ENCODE measurements around the gene KIF26B.

KIF26B gene

DNA sequence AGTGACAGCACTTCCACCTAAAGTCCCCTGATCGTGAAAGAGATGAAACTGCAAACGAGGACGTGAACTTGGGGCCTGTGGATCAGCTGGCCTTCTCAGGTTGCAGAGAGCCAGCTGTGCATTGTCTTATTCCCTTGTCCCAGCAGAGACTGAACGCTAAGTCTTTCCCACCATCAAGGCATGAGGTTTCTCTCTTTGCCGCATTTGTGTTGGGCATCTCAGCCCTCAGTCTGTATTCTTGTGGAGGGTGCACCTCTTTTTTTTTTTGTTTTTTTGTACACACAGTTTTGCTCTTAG, 71.4 kb downstream of the KIF26B start:
- no peak overlapping the region for H3K4me3 ChIP-seq (ENCODE audit: low read depth, low read length)
- TF ChIP-seq, protein P1, sequence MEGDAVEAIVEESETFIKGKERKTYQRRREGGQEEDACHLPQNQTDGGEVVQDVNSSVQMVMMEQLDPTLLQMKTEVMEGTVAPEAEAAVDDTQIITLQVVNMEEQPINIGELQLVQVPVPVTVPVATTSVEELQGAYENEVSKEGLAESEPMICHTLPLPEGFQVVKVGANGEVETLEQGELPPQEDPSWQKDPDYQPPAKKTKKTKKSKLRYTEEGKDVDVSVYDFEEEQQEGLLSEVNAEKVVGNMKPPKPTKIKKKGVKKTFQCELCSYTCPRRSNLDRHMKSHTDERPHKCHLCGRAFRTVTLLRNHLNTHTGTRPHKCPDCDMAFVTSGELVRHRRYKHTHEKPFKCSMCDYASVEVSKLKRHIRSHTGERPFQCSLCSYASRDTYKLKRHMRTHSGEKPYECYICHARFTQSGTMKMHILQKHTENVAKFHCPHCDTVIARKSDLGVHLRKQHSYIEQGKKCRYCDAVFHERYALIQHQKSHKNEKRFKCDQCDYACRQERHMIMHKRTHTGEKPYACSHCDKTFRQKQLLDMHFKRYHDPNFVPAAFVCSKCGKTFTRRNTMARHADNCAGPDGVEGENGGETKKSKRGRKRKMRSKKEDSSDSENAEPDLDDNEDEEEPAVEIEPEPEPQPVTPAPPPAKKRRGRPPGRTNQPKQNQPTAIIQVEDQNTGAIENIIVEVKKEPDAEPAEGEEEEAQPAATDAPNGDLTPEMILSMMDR (IDR thresholded peaks at IDR 0.05; ENCODE audit: control insufficient read depth, extremely low read depth, insufficient read depth), result no peak
- DNase-seq (ENCODE audit: low read depth), result no peak

DNA sequence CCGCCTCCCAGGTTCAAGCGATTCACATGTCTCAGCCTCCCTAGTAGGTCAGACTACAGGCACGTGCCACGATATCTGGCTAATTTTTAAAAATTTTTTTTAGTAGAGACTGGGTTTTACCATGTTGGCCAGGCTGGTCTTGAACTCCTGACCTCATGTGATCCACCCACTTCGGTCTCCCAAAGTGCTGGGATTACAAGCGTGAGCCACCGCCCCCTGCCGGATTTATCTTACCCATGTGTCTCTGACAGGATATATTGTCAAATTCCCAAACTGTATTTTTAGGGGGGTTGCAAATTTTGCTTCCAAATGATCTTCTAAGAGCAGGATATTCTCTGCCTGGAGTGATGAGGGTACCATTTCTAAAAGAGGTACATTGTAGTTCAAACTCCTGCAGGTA, 74.3 kb downstream of the KIF26B start:
- TF ChIP-seq, protein P1 (IDR thresholded peaks at IDR 0.05; ENCODE audit: control insufficient read depth, extremely low read depth, insufficient read depth), result no peak
- DNase-seq (ENCODE audit: low read depth), result no peak
- H3K4me3 ChIP-seq (ENCODE audit: low read depth, low read length), result no peak overlapping the region

DNA sequence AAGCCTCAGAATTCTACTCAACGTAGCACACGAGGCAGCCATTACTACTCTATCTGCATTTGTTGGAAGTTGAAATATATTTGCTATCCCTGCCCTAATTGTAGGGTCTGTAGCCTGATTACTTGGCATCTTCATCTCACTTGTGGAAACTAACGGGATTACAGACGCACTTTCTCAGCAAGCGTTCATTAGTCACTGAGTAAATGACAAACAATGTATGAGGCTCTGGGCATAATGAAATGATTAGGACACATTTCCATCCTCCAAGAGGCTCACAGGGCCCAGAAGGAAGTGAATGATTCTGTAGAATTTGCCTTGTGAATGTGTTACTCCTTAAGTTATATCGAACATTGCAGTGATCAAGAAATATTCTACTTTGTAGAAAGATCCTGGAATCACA, 78.1 kb downstream of the KIF26B start:
- TF ChIP-seq, protein P1 (IDR thresholded peaks at IDR 0.05; ENCODE audit: control insufficient read depth, extremely low read depth, insufficient read depth), result no peak
- no peak overlapping the region for H3K4me3 ChIP-seq (ENCODE audit: low read depth, low read length)
- no peak for DNase-seq (ENCODE audit: low read depth)

DNA sequence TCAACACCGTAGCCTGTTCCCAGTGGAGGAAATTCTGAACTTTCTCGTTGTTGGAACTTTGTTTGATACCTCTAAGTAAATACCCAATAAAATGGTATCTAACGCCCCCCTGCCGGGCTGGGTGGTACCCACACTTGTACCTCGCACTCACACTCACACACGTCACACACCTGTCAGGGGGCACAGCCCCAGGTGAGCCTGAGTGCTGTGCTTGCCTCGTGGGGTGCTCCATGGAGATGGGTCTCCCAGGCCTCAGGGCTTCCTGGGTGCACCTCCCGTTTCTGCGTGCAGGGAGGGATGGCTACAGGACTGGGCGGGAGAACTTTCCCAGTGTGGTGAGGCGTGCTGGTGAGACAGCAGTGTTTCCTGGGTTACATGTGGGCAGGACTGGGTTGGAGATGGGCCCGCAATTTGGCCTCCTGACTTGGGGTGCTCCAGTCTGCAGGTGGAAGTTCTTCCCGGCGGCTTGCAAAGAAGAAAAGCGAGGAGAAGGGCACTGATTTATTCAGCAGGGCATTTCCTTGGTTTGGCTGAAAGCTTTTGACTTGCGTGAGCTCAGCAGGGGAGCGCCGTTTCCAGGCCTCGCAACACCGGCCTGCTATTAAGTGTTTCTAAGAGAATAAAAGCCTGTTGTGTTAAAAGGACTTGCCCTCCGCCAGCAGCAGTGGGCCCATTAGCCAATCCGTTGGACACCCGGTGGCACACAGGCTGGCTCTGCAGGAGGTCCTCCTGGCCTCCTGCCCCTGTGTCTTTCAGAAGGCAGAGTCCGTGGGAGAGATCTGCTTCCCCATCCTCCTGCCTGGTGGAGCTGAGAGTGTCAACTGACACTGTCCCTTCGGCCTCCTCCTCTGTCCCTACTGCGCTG, 79.7 kb downstream of the KIF26B start:
- no peak overlapping the region for H3K4me3 ChIP-seq (ENCODE audit: low read depth, low read length)
- DNase-seq (ENCODE audit: low read depth), result no peak
- TF ChIP-seq, protein P1 (IDR thresholded peaks at IDR 0.05; ENCODE audit: control insufficient read depth, extremely low read depth, insufficient read depth), result no peak

DNA sequence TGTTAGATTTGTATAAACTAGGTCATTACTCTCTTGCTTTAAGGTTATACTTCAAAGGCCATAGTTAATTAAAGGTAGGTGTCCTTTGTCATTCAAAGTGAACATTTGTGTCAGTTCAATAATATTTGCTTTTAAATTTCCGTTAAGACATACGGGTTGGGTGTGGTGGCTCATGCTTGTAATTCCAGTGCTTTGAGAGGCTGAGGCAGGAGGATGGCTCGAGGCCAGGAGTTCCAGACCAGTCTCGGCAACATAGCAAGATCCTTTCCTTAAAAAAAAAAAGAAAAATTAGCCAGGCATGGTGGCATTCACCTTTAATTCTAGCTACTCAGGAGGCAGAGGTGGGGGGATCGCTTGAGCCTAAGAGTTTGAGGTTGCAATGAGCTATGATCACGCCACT, 80.4 kb downstream of the KIF26B start:
- no peak overlapping the region for H3K4me3 ChIP-seq (ENCODE audit: low read depth, low read length)
- TF ChIP-seq, protein P1 (IDR thresholded peaks at IDR 0.05; ENCODE audit: control insufficient read depth, extremely low read depth, insufficient read depth), result no peak
- no peak for DNase-seq (ENCODE audit: low read depth)

DNA sequence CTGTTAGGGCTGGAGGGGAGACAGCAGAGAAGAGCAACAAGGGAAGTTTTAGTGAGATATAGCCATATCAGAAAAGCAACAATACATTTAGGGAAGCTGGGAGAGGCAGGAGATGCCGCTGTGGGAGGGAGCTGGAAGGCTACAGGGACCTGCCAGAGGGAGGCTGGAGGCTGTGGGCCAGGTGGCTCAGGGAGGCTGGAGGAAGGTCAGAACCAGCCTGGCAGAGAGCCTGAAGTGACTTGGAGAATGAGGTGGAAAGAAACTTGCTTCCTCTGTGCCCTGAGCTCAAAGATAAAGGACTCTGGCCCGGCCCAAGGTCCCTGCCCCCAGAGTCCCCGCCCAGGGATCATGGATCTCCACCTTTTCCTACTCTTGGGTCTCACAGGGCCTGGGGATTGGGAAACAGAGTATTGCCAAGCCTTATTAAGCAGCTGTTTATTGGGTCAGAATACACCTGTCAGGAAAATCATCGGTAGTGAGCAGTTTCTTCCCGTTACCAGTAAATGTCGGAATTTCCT, 85.9 kb downstream of the KIF26B start:
- DNase-seq (ENCODE audit: low read depth), result no peak
- no peak overlapping the region for H3K4me3 ChIP-seq (ENCODE audit: low read depth, low read length)

More for the DNA sequence above, 85.9 kb downstream of the KIF26B start:
- TF ChIP-seq, protein P1 (IDR thresholded peaks at IDR 0.05; ENCODE audit: control insufficient read depth, extremely low read depth, insufficient read depth), result no peak

Measured in LNCaP clone FGC (cell line).